Fibroblast of peridontal ligament (primary cell): ENCODE measurements around the gene ZBTB16.

Experiments
- DNase-seq: peaks from one replicate; pipeline ENCODE4 v3.0.0-alpha.2; 2010; ENCODE audit errors: extremely low read depth

ZBTB16 gene

GRCh38 chr11:114283422-114283821 lies 223.9 kb downstream of the ZBTB16 start:
- no peak for DNase-seq

DNA sequence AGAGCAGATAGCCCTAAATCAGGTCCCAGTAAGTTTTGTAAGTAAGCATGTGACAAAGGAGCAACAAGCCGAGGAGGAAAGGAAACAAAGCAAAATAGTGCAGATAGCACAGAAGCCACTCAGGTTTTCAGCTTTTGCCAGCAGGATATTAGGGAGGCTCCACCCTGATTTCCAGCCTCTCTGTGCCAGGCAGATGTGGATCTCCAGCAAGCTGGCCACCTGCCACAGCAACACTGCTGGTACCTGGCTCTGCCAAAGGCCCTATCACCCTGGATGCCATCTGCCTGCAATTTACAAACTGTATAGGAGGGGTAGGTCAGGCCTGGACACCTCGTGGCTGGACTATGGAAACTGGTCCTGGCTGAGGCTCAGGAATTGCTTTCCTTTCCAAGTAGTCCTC lies 224.5 kb downstream of the ZBTB16 start:
- DNase-seq, result no peak

- no peak for DNase-seq
Measured at GRCh38 chr11:114284914-114285313, 225.4 kb downstream of the ZBTB16 start.

DNA sequence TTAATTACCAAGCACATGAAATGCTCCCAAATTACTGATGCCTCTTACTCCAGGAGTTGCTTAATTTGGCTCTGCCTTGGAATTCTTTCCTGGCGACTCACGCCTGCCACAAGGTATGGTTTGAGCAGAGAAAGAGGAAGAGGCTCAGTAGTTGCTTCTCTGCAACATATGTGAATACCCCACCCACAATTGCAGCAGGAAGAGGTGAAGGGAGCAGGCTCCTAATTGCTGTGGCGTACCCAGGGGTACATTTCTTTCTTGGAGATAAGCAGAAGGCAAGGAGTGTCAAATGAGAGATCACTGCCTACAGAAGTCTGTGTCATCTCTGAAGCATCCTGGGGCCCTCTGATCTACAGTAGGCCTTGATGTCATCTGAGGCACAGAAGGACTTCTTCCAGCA lies 226.1 kb downstream of the ZBTB16 start:
- DNase-seq, result peak; percentile 43

GRCh38 chr11:114286229-114286628 lies 226.7 kb downstream of the ZBTB16 start:
- no peak for DNase-seq

DNA sequence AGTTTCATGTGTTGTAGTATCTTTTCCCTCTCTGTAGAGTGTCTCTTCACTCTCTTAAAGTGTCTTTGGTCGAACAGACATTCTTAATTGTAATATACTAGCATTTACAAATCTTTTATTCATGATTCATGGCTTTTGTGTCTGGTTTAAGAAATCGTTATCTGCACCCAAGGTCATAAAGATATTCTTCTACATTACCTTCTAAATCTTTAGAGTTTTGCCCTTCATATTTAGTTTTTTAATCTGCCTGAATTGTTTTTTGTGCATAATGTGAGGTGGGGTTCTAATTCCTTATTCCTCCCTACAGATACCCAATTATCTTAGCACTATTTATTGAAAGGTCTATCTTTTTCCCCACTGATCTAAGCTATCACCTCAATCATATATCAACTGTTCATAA lies 227.6 kb downstream of the ZBTB16 start:
- DNase-seq, result no peak

DNA sequence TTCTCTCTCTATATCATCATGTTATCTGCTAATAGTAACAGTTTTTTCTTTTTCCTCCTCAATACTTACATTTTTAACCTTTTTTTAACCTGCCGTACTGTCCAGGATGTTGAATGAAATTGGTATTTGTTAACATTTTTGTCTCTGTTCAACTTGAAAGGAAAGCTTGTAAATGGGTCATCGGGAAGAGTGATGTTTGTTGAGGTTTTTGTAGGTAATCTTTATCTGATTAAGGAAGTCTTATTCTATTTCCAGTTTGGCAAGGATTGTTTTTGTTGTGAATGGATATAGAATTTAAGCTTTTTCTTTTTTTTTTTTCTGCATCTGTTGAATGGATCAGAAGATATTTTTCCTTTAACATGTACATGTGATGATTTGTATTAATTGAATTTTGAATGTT lies 228.6 kb downstream of the ZBTB16 start:
- DNase-seq, result no peak

GRCh38 chr11:114289779-114290178 lies 230.3 kb downstream of the ZBTB16 start:
- no peak for DNase-seq

- DNase-seq, result no peak
Measured at GRCh38 chr11:114290503-114291235, 231.2 kb downstream of the ZBTB16 start.

- DNase-seq, result no peak
Measured at GRCh38 chr11:114291381-114291780, 231.9 kb downstream of the ZBTB16 start.

- peak; percentile 82 for DNase-seq
Measured at GRCh38 chr11:114291842-114292680, 232.6 kb downstream of the ZBTB16 start.

DNA sequence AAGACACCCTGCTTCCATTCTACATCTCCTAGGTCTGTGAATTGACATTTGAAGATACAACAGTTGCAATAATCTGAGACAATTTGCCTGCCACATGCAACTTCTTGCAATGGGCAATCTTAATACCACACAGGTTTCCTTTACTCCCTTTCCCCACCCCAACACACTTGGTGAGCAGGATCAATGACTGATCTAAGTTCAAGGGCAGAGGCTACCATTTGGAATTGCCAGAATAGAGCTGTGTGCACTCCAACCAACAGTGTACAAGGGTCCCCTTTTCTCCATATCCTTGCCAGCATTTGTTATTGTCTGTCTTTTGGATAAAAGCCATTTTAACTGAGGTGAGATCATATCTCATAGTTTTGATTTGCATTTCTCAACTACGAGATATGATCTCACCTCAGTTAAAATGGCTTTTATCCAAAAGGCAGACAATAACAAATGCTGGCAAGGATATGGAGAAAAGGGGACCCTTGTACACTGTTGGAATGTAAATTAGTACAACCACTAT lies 233.7 kb downstream of the ZBTB16 start:
- no peak for DNase-seq

GRCh38 chr11:114295676-114296604 lies 236.4 kb downstream of the ZBTB16 start, which contains the start of gene NNMT:
Gene NNMT, plus strand, starts transcription at chr11:114296399. Its CDS starts 158 bp downstream, at chr11:114296557.
- peak; percentile 99 for DNase-seq

DNA sequence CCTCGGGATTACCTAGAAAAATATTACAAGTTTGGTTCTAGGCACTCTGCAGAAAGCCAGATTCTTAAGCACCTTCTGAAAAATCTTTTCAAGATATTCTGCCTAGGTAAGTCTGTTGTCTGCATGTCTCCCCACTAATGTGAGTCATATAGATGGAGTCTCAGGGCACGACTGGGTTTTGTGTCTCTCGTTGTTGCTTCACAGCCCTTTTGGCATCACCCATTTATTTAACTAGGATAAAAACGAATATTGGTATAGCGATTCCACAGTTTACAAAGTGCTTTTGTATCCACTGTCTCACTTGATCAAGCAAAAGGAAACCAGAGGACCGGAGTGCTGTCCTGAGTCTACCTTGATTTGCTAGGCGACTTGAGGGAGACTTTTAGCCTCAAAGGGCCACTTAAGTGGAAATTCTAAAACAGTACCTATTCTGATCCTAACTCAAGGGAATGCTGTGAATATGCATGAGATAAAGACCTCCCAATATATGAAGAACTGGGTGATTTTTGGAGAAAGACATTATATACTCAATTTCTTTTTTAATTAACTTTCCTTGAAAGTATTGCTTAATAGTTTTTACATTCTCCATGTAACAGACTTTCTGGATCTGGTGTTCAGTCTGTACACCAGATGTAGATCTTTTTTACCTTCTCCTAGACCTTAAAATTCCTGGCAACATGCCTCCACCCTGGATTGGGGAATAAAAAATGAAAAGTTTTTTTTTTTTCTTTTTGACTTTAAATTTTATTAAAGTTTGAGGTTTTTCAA lies 237.3 kb downstream of the ZBTB16 start:
- peak; percentile 35 for DNase-seq

- DNase-seq, result no peak
Measured at GRCh38 chr11:114297806-114298709, 238.5 kb downstream of the ZBTB16 start.

GRCh38 chr11:114298710-114299109 lies 239.2 kb downstream of the ZBTB16 start:
- no peak for DNase-seq
